ENCODE results near the gene FOXO4.
A peak's percentile ranks its signal among the peaks of the same experiment; 100 is the strongest.
"Not testable (repeated sequence)": the region's sequence is repeated elsewhere in the genome, so short reads cannot be mapped to it uniquely, and the experiment has no call there.

FOXO4 gene, protein sequence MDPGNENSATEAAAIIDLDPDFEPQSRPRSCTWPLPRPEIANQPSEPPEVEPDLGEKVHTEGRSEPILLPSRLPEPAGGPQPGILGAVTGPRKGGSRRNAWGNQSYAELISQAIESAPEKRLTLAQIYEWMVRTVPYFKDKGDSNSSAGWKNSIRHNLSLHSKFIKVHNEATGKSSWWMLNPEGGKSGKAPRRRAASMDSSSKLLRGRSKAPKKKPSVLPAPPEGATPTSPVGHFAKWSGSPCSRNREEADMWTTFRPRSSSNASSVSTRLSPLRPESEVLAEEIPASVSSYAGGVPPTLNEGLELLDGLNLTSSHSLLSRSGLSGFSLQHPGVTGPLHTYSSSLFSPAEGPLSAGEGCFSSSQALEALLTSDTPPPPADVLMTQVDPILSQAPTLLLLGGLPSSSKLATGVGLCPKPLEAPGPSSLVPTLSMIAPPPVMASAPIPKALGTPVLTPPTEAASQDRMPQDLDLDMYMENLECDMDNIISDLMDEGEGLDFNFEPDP

DNA sequence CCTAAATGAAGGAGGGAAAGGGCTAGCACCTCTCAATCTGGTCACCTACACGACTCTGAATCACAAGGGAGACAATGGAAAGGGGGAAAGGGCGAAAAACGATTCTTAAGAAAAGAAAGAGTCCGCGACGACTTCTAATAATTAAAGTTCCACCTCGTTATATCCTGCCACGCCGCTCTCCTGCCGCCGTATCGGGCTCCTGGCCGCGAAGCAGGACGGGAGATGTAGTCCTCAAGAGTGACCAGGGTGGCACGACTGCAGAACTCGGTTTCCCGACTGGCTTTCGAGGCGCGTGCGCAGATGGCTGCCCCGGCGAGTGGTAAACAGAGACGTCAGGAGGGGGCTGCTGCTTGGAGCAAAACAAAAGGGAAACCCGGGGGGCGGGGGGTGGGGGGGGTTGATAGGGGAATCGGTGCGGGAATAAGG is at the start of gene FOXO4:
Gene FOXO4, plus strand, starts transcription at position 297 of the 426 bp plus-strand sequence. CDS start 678 bp downstream, outside the sequence.
- DNase-seq = peak; percentile 93

DNA sequence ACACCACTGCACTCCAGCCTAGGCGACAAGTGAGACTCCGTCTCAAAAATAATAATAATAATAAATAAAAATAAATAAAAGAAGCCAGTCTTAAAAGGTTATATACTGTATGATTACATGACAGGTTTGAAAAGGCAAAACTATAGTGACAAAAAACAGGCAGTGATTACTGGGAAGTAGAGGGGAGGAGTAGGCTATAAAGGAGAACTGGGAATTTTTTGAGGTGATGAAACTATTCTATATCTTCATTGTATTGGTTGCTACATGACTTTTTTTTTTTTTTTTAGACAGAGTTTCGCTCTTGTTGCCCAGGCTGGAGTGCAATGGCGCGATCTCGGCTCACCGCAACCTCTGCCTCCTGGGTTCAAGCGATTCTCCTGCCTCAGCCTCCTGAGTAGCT is 47.8 kb upstream of the FOXO4 start:
- not testable (repeated sequence) for DNase-seq

DNA sequence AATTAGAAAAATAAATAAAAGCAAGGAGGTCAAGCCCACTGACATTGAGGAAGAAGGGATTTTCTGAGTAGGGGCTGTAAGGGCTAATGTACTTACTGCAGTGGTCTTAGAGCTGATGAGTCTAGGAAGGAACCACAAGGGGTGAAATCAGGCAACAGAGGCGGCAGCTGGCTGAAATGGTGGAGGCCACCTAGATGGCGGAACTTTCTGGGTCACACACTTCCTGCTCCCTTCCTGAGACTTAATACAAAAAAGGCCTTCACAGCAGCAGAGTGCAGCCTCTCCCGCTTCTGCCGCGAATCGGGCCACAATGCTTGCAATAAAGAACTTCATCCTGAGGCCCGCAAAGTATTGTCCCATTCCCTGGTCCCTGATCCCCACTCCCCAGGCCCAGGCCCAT is 42.9 kb upstream of the FOXO4 start:
- no peak for DNase-seq

DNA sequence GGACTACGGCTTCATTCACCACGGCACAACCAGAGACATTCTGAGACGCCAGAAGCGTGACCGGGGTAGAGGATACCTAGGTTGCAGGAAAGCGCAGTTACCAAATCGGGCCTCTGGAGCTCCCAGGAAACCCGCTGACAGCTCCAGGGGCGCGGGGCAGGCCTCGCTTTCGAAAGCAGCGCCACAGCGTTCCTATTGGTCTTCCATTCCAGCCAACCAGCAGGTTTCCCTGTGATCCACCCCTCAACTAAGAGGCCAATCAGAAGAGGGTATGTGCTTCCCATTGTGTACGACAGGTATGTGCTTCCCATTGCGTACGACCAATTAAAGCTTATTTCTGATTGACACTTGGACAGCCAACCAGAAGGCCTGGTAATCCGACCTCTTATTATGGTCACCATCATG is 42.4 kb upstream of the FOXO4 start:
- DNase-seq = peak; percentile 27

DNA sequence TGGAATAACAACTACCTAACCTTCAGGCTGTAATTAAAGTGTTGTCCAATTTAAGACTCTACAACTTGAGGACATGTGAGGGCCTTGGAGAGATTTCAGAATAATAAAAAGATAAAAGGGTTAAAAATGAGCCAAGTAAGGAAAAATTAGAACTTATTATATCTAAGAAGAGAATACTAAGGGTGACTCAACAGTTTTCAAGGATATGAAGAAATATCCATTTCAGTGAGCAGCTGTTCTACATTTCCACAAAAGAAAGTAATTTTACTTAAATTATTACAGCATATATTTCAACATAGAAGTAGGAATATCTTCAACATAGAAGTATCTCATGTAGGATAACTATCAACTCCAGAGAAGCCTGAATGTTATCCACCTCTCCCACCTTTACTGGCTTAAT is 38.8 kb upstream of the FOXO4 start:
- no peak for DNase-seq

DNA sequence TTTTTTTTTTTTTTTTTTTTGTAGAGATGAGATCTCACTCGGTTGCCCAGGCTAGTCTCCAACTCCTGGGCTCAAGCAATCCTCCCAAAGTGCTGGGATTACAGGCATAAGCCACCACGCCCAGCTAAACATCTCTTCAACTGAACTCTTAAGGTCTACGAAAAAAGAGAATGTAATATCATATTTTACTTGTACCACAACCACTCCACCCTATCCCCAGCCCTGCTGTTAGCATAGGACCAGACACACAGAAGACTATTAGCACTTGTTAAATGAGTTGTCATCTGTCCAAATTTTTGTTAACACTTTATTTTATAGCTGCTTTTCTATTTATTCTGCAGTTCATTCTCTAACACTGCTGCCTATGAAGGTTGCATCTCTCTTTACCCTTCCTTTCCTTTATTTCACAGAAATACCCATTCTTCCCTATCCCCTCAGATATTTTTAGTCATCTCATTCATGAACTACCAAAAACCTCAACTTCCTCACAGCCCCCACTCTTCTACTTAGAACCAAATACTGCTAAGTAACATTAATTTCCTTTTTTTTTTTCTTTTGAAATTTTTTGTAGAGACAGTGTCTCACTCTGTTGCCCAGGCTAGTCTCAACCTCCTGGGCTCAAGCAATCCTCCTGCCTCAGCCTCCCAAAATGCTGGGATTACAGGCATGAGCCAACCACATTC is 37.7 kb upstream of the FOXO4 start:
- DNase-seq = no peak

DNA sequence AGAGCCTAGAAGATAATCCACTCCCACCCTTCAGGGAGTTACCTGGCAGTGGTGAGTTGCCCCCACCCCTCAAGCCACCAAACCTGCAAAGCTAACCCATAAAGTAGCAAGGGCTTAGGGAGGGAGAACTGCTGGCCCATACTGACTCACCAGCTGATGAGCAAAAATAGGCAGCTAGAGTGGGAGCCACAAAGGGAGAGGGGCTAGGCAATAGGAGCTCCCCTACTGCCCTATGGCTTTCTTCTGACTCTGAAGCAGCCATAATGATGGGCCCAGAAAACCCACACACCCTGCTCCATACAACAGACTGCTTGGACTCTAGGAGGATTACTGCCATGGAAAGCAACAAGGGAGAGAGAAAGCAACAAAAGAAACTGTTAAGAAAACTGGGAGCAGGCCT is 35.5 kb upstream of the FOXO4 start:
- DNase-seq = no peak

DNA sequence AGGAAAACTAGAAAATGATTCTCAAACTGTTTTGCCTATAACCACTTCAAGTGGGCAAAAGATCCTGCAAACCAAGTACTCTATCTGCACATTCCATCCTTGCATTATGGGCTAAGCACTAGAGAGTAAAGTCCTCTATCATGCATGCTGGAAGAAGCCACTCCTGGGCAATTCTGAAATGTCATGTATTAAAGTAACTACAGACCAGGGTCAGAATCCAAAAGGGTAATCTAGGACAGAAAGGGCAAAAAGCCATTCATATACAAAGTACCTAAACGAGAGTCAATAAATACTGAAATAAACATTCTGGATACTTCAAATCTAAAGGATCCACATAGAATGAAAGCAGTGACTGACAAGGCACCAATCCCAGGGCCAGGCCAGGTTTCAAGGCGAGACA is 28.6 kb upstream of the FOXO4 start:
- DNase-seq = no peak

DNA sequence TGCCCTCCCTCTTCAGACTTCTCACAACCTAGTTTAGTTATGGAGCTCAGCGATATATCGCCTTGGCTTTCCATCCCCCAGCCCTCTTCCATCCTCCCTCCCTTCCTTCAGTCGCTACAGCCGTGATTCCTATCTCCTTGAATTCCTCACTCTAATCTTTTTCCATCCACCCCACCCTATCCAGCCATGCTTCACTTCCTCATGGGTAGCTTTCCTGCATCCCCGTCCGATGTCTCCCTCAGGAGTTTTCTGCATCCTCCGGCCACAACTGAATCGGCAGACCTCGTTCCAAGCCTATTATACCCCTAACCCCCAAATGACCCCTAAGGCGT is 28.0 kb upstream of the FOXO4 start:
- DNase-seq = no peak

DNA sequence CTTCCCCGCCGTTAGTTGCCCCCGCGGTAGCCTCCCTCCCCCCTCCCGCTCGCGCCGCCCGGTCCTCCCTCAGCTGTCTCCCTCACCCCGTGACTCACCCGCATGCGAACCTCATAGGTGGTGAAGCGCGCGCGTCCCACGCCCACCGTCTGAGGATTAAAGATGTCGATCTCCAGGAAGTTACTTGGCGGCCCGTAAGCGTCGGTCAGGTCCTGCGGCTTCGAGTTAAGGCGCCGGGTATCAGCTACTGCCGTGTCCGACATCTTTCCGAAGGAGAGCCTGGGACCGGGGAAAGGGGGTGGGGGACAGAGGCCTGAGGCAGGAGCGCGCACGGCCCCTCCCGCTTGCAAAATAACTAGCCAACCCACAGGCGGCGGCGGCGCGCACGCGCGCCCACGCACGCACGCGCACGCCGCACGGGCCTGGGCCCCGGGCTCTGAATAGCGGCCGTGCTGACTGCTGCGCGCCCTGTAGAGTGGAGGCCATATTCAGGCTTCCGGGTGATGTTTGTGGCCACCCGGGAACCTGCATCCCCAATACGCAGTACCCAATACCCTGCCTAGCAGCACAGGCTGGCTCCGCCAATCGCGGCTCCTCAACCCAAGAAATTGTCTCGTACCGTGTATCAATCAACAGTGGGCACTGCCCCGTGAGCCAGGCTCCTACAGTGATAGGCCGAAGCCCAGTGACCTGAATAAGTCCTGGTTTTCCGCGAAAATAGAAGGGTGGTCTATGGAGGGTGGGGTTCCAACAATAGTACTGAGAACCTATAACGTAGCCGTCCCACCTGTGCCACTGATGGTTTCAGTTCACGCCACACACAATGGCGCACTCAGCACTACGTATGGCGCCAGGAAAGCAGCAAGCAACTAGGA is 27.4 kb upstream of the FOXO4 start, which contains the start of gene SNX12:
Gene SNX12, minus strand, starts transcription at position 291 of the 875 bp plus-strand sequence. Its CDS starts 28 bp downstream, at position 263.
- peak; percentile 94 for DNase-seq

DNA sequence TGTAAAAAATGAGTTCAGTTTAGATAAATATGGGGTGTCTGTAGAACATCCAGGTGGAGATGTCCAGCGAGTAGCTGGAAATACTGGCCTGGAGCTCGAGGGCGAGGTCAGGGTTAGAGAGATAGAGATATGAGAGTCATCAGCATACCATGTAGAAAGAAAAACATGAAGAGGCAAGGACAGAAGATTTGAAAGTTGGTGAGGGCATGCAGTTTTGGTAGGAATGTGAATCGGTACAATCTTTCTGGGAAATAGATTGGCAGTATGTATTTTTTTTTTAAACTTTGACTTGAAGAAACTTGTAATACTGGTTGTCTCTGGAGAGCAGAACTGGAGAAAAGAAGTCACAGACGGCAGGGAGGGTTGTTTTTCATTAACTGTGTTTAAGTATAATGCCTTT is 25.1 kb upstream of the FOXO4 start:
- no peak for DNase-seq

DNA sequence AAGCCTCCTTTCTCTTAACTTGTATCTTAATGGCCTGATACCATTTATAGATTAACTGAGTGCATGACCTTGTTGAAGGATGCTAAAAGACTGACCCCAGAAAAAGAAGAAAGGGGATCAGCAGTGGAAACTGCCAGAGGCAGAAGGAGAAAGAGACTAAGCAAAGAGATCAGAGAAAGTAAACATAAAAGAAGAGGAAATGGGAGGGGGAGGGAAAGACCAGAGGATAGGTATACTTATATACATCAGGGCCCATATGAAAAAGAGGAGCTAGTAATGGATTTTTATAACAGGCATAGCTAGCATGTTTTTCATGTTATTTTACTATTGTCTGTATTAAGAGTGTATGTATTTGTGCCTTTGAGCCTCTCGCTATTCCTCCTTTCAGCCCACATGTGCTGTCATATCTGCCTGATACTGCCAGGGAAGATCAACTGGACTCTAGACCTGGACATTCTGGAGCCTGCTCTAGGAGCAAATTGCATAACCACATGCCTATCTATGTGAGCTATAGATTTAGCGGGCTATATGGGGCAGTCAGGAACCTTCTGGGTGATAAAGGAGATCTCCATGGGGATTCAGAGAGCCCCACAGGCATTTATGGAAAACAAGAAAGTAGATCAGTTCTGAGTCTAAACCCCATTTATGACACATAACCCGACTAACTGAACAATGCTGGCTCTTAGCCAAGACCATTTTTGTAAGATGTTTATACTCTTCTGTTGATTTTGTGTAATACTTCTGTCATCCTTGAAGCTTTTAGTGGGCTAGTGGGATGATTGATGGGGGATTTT is 14.1 kb upstream of the FOXO4 start:
- DNase-seq = no peak

DNA sequence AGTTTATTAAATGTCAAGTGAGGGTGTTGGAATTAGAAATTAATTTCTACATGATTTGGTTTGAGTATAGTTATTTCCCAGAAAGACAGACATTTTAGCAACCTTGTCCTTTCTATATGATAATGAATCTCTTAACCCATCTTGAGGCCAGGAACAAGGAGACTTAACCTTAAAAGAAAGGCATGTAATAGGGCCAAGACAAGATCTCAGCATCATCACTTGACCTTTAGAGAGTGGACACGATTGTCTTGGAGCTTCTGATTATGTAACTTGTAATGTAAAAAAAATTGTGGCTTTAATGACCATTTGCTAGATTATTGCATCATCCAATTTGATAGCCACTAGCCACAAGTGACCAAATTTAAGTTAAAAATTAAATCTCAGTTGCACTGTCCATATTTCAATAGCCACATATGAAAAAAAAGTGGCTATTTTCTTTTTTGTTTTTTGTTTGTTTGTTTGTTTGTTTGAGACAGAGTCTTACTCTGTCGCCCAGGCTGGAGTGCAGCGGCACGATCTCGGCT is 13.5 kb upstream of the FOXO4 start:
- no peak for DNase-seq

DNA sequence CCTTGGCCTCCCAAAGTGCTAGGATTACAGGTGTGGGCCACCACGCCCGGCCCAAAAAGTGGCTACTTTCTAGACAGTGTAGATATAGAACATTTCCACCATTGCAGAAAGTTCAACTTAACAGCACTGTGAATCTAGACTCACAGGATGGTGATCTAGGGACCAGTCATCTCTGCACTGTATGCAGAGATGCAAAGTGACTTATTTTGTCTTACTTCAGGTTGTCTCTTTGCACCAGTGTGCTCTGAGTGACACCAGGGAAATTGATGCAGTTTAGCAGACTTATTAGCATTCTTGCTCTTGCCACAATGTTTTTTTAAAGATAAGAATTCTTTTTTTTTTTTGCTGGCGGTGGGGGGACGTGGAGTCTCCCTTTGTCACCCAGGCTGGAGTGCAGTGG is 12.8 kb upstream of the FOXO4 start:
- DNase-seq = no peak

DNA sequence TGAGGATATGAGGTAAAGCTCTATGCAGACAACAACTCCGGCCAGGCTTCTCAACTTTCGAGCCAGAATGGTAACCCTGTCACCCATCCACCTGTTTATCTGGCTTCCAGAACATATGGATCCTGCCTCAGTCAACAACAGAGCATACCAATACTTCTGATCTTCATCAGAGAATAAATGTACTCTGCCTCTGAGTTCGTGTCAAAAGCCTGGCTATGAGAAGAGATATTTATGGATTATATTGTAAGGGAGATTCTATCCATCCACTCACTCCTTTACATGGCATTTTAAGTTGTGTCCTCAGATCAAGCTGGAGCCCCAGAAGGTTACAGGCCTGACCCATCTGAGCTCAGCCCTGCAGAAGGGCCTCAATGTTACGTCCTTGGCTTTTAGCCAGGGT is 9.8 kb upstream of the FOXO4 start:
- no peak for DNase-seq

DNA sequence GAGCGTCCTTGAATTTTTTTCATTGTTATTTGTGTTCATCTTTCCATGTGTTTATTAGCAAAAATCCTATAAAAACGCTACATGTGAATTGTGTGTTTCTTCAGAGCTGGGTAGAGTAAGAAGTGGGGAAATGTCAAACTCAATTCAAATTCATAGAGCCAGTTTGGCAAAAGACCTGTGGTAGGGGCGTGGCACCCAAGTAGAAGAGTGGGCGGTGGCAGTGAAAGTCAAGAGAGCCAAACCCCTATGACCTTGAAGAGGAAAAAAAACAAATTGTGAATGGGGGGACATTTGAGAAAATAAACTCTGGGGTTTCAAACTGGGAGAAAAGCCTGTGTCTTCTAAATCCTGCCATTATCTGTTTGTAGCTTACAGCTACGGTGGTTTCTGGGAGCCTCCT is 4.4 kb upstream of the FOXO4 start:
- DNase-seq = no peak

DNA sequence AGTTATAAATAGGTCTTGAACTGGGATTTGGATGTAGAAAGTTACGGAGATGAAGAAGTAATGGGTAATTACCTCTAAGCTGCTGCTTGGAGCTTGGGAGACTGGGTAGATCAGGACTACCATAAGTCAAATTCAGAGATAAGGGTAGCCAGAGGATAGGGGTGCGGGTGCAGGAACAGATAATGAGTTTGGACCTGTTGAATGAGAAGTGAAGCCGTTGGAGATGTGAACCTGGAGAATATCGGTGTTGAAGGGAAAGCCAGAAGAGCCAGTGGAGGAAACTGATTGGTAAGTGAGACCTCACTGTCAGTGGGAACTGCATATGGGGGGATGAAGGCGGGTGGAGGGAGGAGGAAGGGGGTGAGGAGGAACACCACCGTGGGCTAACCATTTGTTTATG is 618 bp upstream of the FOXO4 start:
- no peak for DNase-seq

DNA sequence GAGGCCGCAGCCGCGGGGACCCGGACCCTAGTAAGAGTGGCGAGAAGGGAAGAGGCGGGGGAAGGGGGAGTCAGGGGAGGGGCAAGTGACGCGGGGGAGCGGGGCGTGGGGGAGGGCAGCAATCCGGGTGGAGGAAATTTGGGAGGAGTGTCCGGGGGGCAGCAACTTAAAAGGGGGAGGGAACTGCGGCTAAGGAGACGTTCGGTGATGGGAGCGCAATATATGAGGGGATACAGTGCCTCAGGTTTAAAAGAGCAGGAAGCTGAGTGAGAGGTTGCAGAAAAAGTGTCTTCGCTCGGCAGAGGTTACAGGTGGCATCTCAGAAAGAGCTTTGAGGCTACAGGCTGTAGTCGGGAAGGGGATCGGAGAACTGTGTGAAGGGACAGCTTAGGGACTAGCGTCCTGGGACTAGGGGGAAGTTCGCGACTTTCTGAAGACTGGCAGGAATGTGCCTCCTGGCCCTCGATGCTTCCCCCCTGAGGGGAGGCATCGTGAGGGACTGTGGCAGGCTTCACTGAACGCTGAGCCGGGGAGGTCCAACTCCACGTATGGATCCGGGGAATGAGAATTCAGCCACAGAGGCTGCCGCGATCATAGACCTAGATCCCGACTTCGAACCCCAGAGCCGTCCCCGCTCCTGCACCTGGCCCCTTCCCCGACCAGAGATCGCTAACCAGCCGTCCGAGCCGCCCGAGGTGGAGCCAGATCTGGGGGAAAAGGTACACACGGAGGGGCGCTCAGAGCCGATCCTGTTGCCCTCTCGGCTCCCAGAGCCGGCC is 519 bp downstream of the FOXO4 start:
- peak; percentile 79 for DNase-seq

DNA sequence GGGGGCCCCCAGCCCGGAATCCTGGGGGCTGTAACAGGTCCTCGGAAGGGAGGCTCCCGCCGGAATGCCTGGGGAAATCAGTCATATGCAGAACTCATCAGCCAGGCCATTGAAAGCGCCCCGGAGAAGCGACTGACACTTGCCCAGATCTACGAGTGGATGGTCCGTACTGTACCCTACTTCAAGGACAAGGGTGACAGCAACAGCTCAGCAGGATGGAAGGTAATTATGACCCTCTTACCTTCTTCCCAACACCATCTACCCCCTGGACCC is 1.0 kb downstream of the FOXO4 start:
- no peak for DNase-seq

DNA sequence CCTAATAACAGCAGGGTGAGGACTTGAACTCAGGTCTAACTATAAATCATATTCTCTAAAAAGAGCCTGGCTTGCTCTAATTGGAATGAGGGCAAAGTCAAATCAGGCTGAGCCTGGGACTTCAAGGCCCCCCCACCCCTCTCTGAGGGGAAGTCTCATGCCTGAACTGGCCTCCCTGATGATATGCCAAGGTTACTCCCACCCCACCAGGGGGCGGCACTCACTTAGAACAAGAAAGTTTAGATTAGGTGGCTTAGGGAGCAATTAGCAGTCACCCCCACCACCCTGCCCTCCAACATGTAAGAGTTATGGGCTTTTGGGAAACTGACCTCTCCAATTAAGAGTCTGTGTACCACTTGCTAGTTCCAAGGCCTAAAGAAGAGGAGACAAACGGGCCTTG is 2.7 kb downstream of the FOXO4 start:
- peak; percentile 82 for DNase-seq

DNA sequence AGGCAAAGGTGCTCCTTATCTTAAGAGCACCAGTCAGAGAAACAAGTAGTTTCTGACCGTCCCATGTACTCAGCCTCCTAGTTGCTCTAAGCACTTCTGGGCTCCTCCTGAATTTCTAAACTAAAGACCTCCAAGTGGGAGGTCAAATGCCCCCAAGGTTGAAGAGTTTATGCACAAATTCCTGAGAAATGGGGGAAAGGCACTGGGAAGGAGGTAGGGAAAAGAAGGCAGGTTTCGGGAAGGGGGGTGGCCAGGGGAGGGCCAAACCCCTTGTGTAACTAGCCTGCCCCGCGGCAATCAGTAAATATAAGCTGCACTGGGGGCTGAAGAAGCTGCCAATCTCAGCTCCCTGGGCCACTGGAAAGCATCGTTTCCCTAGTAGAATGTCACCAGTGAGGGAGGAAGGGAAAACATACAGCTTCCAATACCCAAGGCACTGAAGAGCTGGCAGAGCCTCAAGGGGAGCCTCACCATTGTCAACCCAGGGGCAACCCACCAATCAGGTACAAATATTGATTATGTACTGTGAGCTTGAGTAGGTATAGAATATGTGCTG is 3.4 kb downstream of the FOXO4 start:
- no peak for DNase-seq
